ENCODE measurements around the gene CERT1.
A peak's percentile ranks its signal among the peaks of the same experiment; 100 is the strongest.

CERT1 gene

DNA sequence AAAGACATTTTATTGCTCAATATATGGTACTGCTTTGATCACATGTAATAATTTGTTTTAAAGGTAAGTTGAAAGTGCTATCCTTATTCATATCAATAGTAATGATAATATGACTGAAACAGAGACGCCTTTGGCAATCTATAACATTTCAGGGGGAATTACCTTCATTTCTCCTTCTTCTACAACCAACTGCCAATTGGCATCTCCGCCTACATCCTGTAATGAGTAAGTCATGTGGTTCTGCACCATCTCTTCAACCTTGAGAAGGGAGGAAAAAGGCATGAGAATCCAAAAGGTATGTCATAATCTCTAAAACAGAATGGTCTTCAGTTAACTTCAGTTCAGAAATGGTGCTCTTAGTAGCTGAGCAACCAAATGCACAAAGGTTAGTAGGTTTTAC lies 122.0 kb downstream of the CERT1 start:
- DNase-seq (ENCODE audit: low read depth): peak; percentile 18
- TF ChIP-seq, protein P1, sequence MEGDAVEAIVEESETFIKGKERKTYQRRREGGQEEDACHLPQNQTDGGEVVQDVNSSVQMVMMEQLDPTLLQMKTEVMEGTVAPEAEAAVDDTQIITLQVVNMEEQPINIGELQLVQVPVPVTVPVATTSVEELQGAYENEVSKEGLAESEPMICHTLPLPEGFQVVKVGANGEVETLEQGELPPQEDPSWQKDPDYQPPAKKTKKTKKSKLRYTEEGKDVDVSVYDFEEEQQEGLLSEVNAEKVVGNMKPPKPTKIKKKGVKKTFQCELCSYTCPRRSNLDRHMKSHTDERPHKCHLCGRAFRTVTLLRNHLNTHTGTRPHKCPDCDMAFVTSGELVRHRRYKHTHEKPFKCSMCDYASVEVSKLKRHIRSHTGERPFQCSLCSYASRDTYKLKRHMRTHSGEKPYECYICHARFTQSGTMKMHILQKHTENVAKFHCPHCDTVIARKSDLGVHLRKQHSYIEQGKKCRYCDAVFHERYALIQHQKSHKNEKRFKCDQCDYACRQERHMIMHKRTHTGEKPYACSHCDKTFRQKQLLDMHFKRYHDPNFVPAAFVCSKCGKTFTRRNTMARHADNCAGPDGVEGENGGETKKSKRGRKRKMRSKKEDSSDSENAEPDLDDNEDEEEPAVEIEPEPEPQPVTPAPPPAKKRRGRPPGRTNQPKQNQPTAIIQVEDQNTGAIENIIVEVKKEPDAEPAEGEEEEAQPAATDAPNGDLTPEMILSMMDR (IDR thresholded peaks at IDR 0.05; ENCODE audit: insufficient read depth, low read depth, low read length, missing control alignments): no peak
- no peak overlapping the region for H3K4me3 ChIP-seq (ENCODE audit: low read depth, low read length)

DNA sequence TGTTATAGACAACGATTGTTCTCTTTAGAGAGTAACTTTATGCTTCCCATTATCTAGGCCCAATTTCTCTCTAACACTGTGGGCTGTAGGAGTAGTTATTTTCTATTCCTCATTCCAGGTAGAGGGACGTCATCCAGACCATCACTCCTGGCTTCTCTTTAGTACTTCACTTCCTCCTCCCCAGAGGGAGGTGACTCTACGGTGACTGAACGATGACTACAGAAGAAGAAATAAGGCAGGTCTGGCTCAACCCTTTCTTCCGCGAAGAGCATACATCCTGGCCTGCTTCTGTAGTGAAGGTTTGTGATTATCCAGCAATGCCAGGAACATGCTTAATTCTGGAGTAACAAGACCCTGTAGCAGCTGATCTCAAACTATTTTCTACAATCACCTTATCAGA lies 123.6 kb downstream of the CERT1 start:
- no peak for DNase-seq (ENCODE audit: low read depth)
- H3K4me3 ChIP-seq (ENCODE audit: low read depth, low read length): no peak overlapping the region
- TF ChIP-seq, protein P1 (IDR thresholded peaks at IDR 0.05; ENCODE audit: insufficient read depth, low read depth, low read length, missing control alignments): no peak

- TF ChIP-seq, protein P1 (IDR thresholded peaks at IDR 0.05; ENCODE audit: insufficient read depth, low read depth, low read length, missing control alignments): no peak
- no peak overlapping the region for H3K4me3 ChIP-seq (ENCODE audit: low read depth, low read length)
Observed at GRCh38 chr5:75384218-75384617, 127.2 kb downstream of the CERT1 start.

GRCh38 chr5:75381456-75381855 lies 130.0 kb downstream of the CERT1 start:
- TF ChIP-seq, protein P1 (IDR thresholded peaks at IDR 0.05; ENCODE audit: insufficient read depth, low read depth, low read length, missing control alignments): no peak
- DNase-seq (ENCODE audit: low read depth): no peak
- H3K4me3 ChIP-seq (ENCODE audit: low read depth, low read length): no peak overlapping the region

More at GRCh38 chr5:75384218-75384617, 127.2 kb downstream of the CERT1 start:
- DNase-seq (ENCODE audit: low read depth): no peak

GRCh38 chr5:75380099-75380498 lies 131.3 kb downstream of the CERT1 start:
- TF ChIP-seq, protein P1 (IDR thresholded peaks at IDR 0.05; ENCODE audit: insufficient read depth, low read depth, low read length, missing control alignments): no peak
- DNase-seq (ENCODE audit: low read depth): no peak
- H3K4me3 ChIP-seq (ENCODE audit: low read depth, low read length): no peak overlapping the region

GRCh38 chr5:75375414-75375813 lies 136.0 kb downstream of the CERT1 start:
- no peak for DNase-seq (ENCODE audit: low read depth)
- H3K4me3 ChIP-seq (ENCODE audit: low read depth, low read length): no peak overlapping the region
- TF ChIP-seq, protein P1 (IDR thresholded peaks at IDR 0.05; ENCODE audit: insufficient read depth, low read depth, low read length, missing control alignments): no peak

DNA sequence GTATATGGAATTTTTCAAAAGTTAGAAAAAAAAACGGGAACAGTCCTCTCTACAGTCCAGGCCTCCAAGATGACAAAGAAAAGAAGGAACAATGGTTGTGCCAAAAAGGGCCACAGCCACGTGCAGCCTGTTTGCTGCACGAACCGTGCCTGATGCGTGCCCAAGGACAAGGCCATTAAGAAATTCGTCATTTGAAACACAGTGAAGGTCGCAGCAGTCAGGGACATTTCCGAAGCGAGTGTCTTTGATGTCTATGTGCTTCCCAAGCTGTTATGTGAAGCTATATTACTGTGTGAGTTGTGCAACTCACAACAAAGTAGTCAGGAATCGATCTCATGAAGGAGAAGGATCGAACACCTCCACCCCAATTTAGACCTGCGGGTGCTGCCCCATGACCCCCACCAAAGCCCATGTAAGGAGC lies 137.0 kb downstream of the CERT1 start:
- H3K4me3 ChIP-seq (ENCODE audit: low read depth, low read length): no peak overlapping the region
- TF ChIP-seq, protein P1 (IDR thresholded peaks at IDR 0.05; ENCODE audit: insufficient read depth, low read depth, low read length, missing control alignments): no peak
- DNase-seq (ENCODE audit: low read depth): no peak
